PC-3 (cell line): ENCODE measurements around the gene RBMS3. TPM values are rescaled to one million over a fixed set of nuclear protein-coding genes. Genes with fewer than 3 reads are reported as not detected.

ENCODE experiments used
- ATAC-seq: fragments of 200-7000 bp; cut with Tn5 transposase; 2 replicates; pipeline ENCODE4 v1.9.1; 2020; ENCODE audit warnings: mild to moderate bottlenecking, moderate library complexity
- BruUV-seq: library from RNA; stranded (reverse); fragments of 400-500 nt; replicated peaks from 2 replicates; lab custom pipeline; 2021; lab: Mats Ljungman, UMichigan
- CTCF ChIA-PET: fragments of 300-600 bp; sonication (Branson Sonifier 250); formaldehyde crosslinking; loops from one replicate; lab custom pipeline; 2022; ENCODE audit warnings: antibody characterized with exemption; lab: Charles Lee
- POLR2A ChIA-PET: fragments of 300-600 bp; sonication (Branson Sonifier 250); formaldehyde crosslinking; loops from one replicate; lab custom pipeline; 2022; ENCODE audit warnings: antibody characterized with exemption; ENCODE audit not compliant: unreplicated experiment; lab: Charles Lee
- DNase-seq: peaks from one replicate; pipeline ENCODE4 v3.0.0-alpha.2; 2015
- H2AFZ ChIP-seq: fragments of 300-600 bp; sonication (generic); 2 replicates; pipeline ENCODE4 v1.6.0; 2016; ENCODE audit warnings: antibody characterized with exemption, low read length
- H3F3A ChIP-seq: fragments of 300-600 bp; sonication (generic); one replicate; pipeline ENCODE4 v1.6.0; 2017; ENCODE audit warnings: antibody characterized with exemption, low read length, control low read depth, mild to moderate bottlenecking; ENCODE audit not compliant: unreplicated experiment
- H3K27ac ChIP-seq: fragments of 300-600 bp; sonication (generic); 2 replicates; pipeline ENCODE4 v1.5.1; 2016; ENCODE audit warnings: mild to moderate bottlenecking, low read length
- H3K27me3 ChIP-seq: fragments of 300-600 bp; sonication (generic); 2 replicates; pipeline ENCODE4 v1.6.1; 2016; ENCODE audit warnings: low read length, mixed read lengths
- H3K36me3 ChIP-seq: fragments of 300-600 bp; sonication (generic); 2 replicates; pipeline ENCODE4 v1.6.1; 2016; ENCODE audit warnings: low read depth, mixed run types, low read length, mixed read lengths
- H3K4me1 ChIP-seq: fragments of 300-600 bp; sonication (generic); 2 replicates; pipeline ENCODE4 v1.5.1; 2016; ENCODE audit warnings: low read length; ENCODE audit not compliant: insufficient read depth
- H3K4me2 ChIP-seq: fragments of 300-600 bp; sonication (generic); 2 replicates; pipeline ENCODE4 v1.6.0; 2016; ENCODE audit warnings: low read length
- H3K4me3 ChIP-seq: fragments of 300-600 bp; sonication (generic); 2 replicates; pipeline ENCODE4 v1.5.1; 2016; ENCODE audit warnings: mild to moderate bottlenecking, low read length, mixed read lengths
- H3K79me2 ChIP-seq: fragments of 300-600 bp; sonication (generic); 2 replicates; pipeline ENCODE4 v1.6.1; 2017; ENCODE audit warnings: low read length, mixed read lengths
- H3K9ac ChIP-seq: fragments of 300-600 bp; sonication (generic); 2 replicates; pipeline ENCODE4 v1.6.0; 2016; ENCODE audit warnings: mild to moderate bottlenecking, low read length
- H3K9me2 ChIP-seq: fragments of 300-600 bp; sonication (generic); replicated peaks from 2 replicates; pipeline ENCODE4 v1.6.1; 2016; ENCODE audit warnings: mixed run types, low read length, mixed read lengths
- H3K9me3 ChIP-seq: fragments of 300-600 bp; sonication (generic); 2 replicates; pipeline ENCODE4 v1.6.1; 2016; ENCODE audit warnings: low read length, mixed read lengths
- H4K20me1 ChIP-seq: fragments of 300-600 bp; sonication (generic); 2 replicates; pipeline ENCODE4 v1.6.1; 2016; ENCODE audit warnings: low read length, mixed read lengths
- EZH2 ChIP-seq: fragments of 300-600 bp; sonication (generic); IDR thresholded peaks from one replicate; pipeline ENCODE4 v1.6.1; 2017; ENCODE audit warnings: antibody characterized with exemption, mild to moderate bottlenecking, low read length; ENCODE audit not compliant: unreplicated experiment
- EZH2phosphoT487 ChIP-seq: fragments of 300-600 bp; sonication (generic); IDR thresholded peaks from 2 replicates; pipeline ENCODE4 v1.6.1; 2018; ENCODE audit warnings: mild to moderate bottlenecking, antibody characterized with exemption, low read length, borderline replicate concordance
- intact Hi-C: fragments of 100-400 bp; cut with micrococcal nuclease; formaldehyde crosslinking; loops from 2 replicates; pipeline ENCODE4 v1.9.0; 2023
- total RNA-seq: library from RNA; depleted of rRNA; stranded (reverse); fragments of >200 nt; gene quantifications from 2 replicates; pipeline ENCODE4 v1.2.3, GENCODE V29; 2014
- TF ChIP-seq, protein P1 (sequence below): fragments of 300-600 bp; sonication (generic); conservative IDR thresholded peaks from 2 replicates; pipeline ENCODE4 v1.5.1; 2017; ENCODE audit warnings: antibody characterized with exemption, low read depth, mild to moderate bottlenecking, low read length

The RBMS3 gene
- total RNA-seq, 1 experiment from 2014 or later = 5.4 TPM

DNA sequence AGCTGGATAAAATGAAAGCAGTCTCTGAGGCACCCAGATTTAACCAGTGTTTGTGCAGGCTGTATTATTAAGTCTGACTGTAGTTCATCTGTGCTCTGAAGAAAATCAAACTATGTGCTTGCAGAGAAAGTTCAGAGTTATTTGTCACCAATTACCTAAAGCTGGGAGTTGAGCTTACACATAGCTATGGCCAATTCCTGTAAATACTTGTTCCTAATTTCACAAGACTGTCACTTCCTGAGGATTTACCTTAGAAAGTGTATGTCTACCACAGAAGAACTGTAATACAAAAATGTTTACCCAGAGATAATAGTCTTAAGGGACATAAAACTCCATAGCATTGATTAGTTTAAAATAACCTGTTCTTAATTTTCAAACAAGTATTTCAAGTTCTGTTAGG, 697.2 kb downstream of the RBMS3 start:
- H3K36me3 ChIP-seq = no peaks in the 10 kb centered on the region
- H3K4me2 ChIP-seq = no peak overlapping the region
- intact Hi-C loops = no loop called here
- no peaks in the 10 kb centered on the region for H3K9me2 ChIP-seq
- H3F3A ChIP-seq = no peaks in the 10 kb centered on the region
- H3K4me1 ChIP-seq = no peaks in the 10 kb centered on the region
- TF ChIP-seq EZH2phosphoT487 (no peak), EZH2 (no peak)
- TF ChIP-seq, protein P1, sequence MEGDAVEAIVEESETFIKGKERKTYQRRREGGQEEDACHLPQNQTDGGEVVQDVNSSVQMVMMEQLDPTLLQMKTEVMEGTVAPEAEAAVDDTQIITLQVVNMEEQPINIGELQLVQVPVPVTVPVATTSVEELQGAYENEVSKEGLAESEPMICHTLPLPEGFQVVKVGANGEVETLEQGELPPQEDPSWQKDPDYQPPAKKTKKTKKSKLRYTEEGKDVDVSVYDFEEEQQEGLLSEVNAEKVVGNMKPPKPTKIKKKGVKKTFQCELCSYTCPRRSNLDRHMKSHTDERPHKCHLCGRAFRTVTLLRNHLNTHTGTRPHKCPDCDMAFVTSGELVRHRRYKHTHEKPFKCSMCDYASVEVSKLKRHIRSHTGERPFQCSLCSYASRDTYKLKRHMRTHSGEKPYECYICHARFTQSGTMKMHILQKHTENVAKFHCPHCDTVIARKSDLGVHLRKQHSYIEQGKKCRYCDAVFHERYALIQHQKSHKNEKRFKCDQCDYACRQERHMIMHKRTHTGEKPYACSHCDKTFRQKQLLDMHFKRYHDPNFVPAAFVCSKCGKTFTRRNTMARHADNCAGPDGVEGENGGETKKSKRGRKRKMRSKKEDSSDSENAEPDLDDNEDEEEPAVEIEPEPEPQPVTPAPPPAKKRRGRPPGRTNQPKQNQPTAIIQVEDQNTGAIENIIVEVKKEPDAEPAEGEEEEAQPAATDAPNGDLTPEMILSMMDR = no peak
- no peaks in the 10 kb centered on the region for H4K20me1 ChIP-seq
- no TSS peak for BruUV-seq
- no peaks in the 10 kb centered on the region for H3K9me3 ChIP-seq
- no peaks in the 10 kb centered on the region for H3K27me3 ChIP-seq
- DNase-seq (peak; percentile 11), ATAC-seq (no peak; the same call in 1 of the 2 replicates)
- H2AFZ ChIP-seq = no peak overlapping the region
- H3K9ac ChIP-seq = no peak overlapping the region
- no peak overlapping the region for H3K27ac ChIP-seq
- ChIA-PET CTCF (no interaction called here), POLR2A (no interaction called here)
- H3K4me3 ChIP-seq = no peak overlapping the region
- H3K79me2 ChIP-seq = no peaks in the 10 kb centered on the region

DNA sequence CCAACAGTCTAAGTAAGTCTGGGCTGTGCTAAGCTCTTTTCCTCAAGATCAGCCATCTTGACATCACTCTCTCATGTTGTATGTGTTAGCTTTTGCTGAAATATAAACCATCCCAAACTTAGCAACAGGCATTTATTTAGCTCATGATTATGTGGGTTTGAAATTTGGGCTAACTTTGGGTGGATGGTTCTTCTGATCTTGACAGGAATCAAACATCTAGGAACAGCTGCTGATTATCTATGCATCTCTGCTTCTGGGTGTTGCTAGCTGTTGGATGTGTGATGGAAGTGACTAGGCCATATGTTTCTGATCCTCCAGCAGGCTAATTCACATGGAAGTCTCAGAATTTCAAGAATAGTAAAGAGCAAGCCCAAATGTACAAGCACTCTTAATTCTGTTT, 710.3 kb downstream of the RBMS3 start:
- no peaks in the 10 kb centered on the region for H3K27me3 ChIP-seq
- H3F3A ChIP-seq = no peaks in the 10 kb centered on the region
- no peak overlapping the region for H3K4me2 ChIP-seq
- DNase-seq (no peak), ATAC-seq (no peak)
- BruUV-seq = no TSS peak
- no peaks in the 10 kb centered on the region for H4K20me1 ChIP-seq
- TF ChIP-seq EZH2 = no peak
- TF ChIP-seq, protein P1 = no peak
- TF ChIP-seq EZH2phosphoT487 = no peak
- H3K9ac ChIP-seq = no peak overlapping the region
- no peaks in the 10 kb centered on the region for H3K4me1 ChIP-seq
- no peak overlapping the region for H3K27ac ChIP-seq
- no peaks in the 10 kb centered on the region for H3K79me2 ChIP-seq
- H2AFZ ChIP-seq = no peak overlapping the region
- POLR2A ChIA-PET = no interaction called here
- no peaks in the 10 kb centered on the region for H3K9me3 ChIP-seq
- no peaks in the 10 kb centered on the region for H3K36me3 ChIP-seq
- CTCF ChIA-PET = no interaction called here
- intact Hi-C loops = no loop called here
- no peak overlapping the region for H3K4me3 ChIP-seq
- no peaks in the 10 kb centered on the region for H3K9me2 ChIP-seq

DNA sequence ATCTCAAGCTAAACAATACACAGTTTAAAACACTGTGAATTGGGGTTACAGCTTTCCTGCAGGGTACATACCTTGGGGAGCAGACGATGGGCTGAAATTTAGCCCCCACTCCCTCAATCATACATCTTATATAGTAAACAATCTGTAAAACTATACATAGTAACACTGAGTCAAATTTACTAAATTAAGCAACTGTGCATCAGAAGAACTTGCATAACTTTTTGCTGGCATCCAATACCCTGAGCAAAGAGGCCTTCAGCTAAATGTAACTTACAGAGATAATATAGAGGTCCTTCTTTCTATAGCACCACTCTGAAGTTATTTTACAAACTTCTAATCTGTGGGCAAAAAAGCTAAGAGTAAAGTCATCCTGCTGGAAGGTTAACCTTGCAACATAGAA, 721.9 kb downstream of the RBMS3 start:
- H3F3A ChIP-seq = no peaks in the 10 kb centered on the region
- no peaks in the 10 kb centered on the region for H4K20me1 ChIP-seq
- no peak overlapping the region for H3K4me2 ChIP-seq
- intact Hi-C loops = loop anchor here (10.0 kb wide), 1 partner anchor 1148 kb away; no protein-coding TSS in a partner anchor
- no peaks in the 10 kb centered on the region for H3K9me3 ChIP-seq
- no peaks in the 10 kb centered on the region for H3K27me3 ChIP-seq
- H3K9ac ChIP-seq = no peak overlapping the region
- peaks cover 25% of the 10 kb centered on the region for H3K4me1 ChIP-seq
- no peaks in the 10 kb centered on the region for H3K79me2 ChIP-seq
- no peak for DNase-seq
- no peak overlapping the region for H3K4me3 ChIP-seq
- ATAC-seq = no peak
- POLR2A ChIA-PET = no interaction called here
- CTCF ChIA-PET = no interaction called here
- TF ChIP-seq, protein P1 = no peak
- BruUV-seq = no TSS peak
- no peaks in the 10 kb centered on the region for H3K9me2 ChIP-seq
- no peak overlapping the region for H2AFZ ChIP-seq
- H3K36me3 ChIP-seq = no peaks in the 10 kb centered on the region
- no peak overlapping the region for H3K27ac ChIP-seq
